PC-9 (cell line): Measurements from ENCODE around the gene ITGA8. TPM values are rescaled to one million over a fixed set of nuclear protein-coding genes. Genes with fewer than 3 reads are reported as not detected.

ENCODE experiments used
- BruUV-seq: library from RNA; stranded (reverse); fragments of 400-500 nt; replicated peaks from 2 replicates; lab custom pipeline; 2021; lab: Mats Ljungman, UMichigan
- CTCF ChIA-PET: fragments of 300-600 bp; sonication (Branson Sonifier 250); formaldehyde crosslinking; loops from one replicate; lab custom pipeline; 2022; ENCODE audit warnings: antibody characterized with exemption; lab: Charles Lee
- POLR2A ChIA-PET: fragments of 300-600 bp; sonication (Branson Sonifier 250); formaldehyde crosslinking; loops from one replicate; lab custom pipeline; 2022; ENCODE audit warnings: antibody characterized with exemption; ENCODE audit not compliant: unreplicated experiment; lab: Charles Lee
- DNase-seq, 2 experiments: peaks; one replicate each; pipeline versions ENCODE4 v3.0.0 to v3.0.0-alpha.2; 2015 to 2022; ENCODE audit warnings: mixed read lengths in 1 of 2
- H2AFZ ChIP-seq: fragments of 200-600 bp; sonication (generic); 2 replicates; pipeline ENCODE4 v1.8.1; 2017; ENCODE audit warnings: antibody characterized with exemption
- H3F3A ChIP-seq: fragments of 200-600 bp; sonication (generic); 2 replicates; pipeline ENCODE4 v1.8.1; 2017; ENCODE audit warnings: antibody characterized with exemption, mild to moderate bottlenecking, low read depth; ENCODE audit not compliant: insufficient read depth
- H3K27ac ChIP-seq: fragments of 200-600 bp; sonication (generic); 2 replicates; pipeline ENCODE4 v1.6.1; 2016; ENCODE audit warnings: mixed run types
- H3K27me3 ChIP-seq: fragments of 200-600 bp; sonication (generic); 2 replicates; pipeline ENCODE4 v1.6.1; 2016; ENCODE audit warnings: low read depth, mixed run types; ENCODE audit not compliant: insufficient read depth
- H3K36me3 ChIP-seq: fragments of 200-600 bp; sonication (generic); 2 replicates; pipeline ENCODE4 v1.6.1; 2016; ENCODE audit warnings: low read depth, mixed run types
- H3K4me1 ChIP-seq: fragments of 200-600 bp; sonication (generic); replicated peaks from 2 replicates; pipeline ENCODE4 v1.6.1; 2016; ENCODE audit warnings: mixed run types; ENCODE audit not compliant: insufficient read depth
- H3K4me2 ChIP-seq: fragments of 200-600 bp; sonication (generic); 2 replicates; pipeline ENCODE4 v1.6.1; 2017; ENCODE audit warnings: mixed run types
- H3K4me3 ChIP-seq: fragments of 200-600 bp; sonication (generic); 2 replicates; pipeline ENCODE4 v1.6.1; 2016; ENCODE audit warnings: mixed run types
- H3K79me2 ChIP-seq: fragments of 200-600 bp; sonication (generic); 2 replicates; pipeline ENCODE4 v1.6.1; 2017; ENCODE audit warnings: low read depth, mixed run types
- H3K9me2 ChIP-seq: fragments of 200-600 bp; sonication (generic); 2 replicates; pipeline ENCODE4 v1.8.1; 2017; ENCODE audit warnings: mild to moderate bottlenecking; ENCODE audit not compliant: insufficient read depth
- H3K9me3 ChIP-seq: fragments of 200-600 bp; sonication (generic); 2 replicates; pipeline ENCODE4 v1.8.1; 2016; ENCODE audit warnings: low read depth; ENCODE audit not compliant: insufficient read depth
- H4K20me1 ChIP-seq: fragments of 200-600 bp; sonication (generic); 2 replicates; pipeline ENCODE4 v1.8.1; 2017; ENCODE audit not compliant: insufficient read depth
- CTCF ChIP-seq: fragments of 200-600 bp; sonication (generic); conservative IDR thresholded peaks from 2 replicates; pipeline ENCODE4 v1.6.1; 2017; ENCODE audit warnings: mixed run types, antibody characterized with exemption, mild to moderate bottlenecking, moderate library complexity
- EZH2 ChIP-seq: fragments of 200-600 bp; sonication (generic); IDR thresholded peaks from 2 replicates; pipeline ENCODE4 v1.8.0; 2017; ENCODE audit warnings: antibody characterized with exemption, low read depth
- intact Hi-C: fragments of 100-400 bp; cut with micrococcal nuclease; formaldehyde crosslinking; loops from one replicate; pipeline ENCODE4 v1.10.0; 2022; ENCODE audit not compliant: unreplicated experiment
- total RNA-seq: library from RNA; stranded (reverse); gene quantifications from 2 replicates; pipeline ENCODE4 v1.2.3, GENCODE V29; 2021

Gene ITGA8
- total RNA-seq, 1 experiment from 2014 or later = not detected

GRCh38 chr10:15485684-15486316 is 233.9 kb downstream of the ITGA8 start:
- POLR2A ChIA-PET = no interaction called here
- TF ChIP-seq EZH2 (no peak), CTCF (no peak)
- CTCF ChIA-PET = no interaction called here

GRCh38 chr10:15485027-15485426 is 234.7 kb downstream of the ITGA8 start:
- no peak for DNase-seq
- BruUV-seq = no TSS peak
- H3K4me1 ChIP-seq = no peaks in the 10 kb centered on the region
- intact Hi-C loops = no loop called here
- ChIA-PET CTCF (no interaction called here), POLR2A (no interaction called here)
- no peak overlapping the region for H3K4me2 ChIP-seq
- no peak overlapping the region for H2AFZ ChIP-seq
- H3K9me3 ChIP-seq = no peaks in the 10 kb centered on the region
- no peaks in the 10 kb centered on the region for H3K79me2 ChIP-seq
- TF ChIP-seq EZH2 (no peak), CTCF (no peak)
- no peak overlapping the region for H3K27ac ChIP-seq
- H3K27me3 ChIP-seq = peaks cover 15% of the 10 kb centered on the region
- no peak overlapping the region for H3K4me3 ChIP-seq
- no peaks in the 10 kb centered on the region for H4K20me1 ChIP-seq
- no peaks in the 10 kb centered on the region for H3K9me2 ChIP-seq
- H3K36me3 ChIP-seq = no peaks in the 10 kb centered on the region
- H3F3A ChIP-seq = no peaks in the 10 kb centered on the region

More at GRCh38 chr10:15485684-15486316, 233.9 kb downstream of the ITGA8 start:
- Histone ChIP-seq H3K9me2 (no peaks in the 10 kb centered on the region), H3K79me2 (no peaks in the 10 kb centered on the region), H2AFZ (no peak overlapping the region), H3K27me3 (peaks cover 16% of the 10 kb centered on the region), H4K20me1 (no peaks in the 10 kb centered on the region), H3K36me3 (no peaks in the 10 kb centered on the region), H3K4me3 (no peak overlapping the region), H3K4me1 (no peaks in the 10 kb centered on the region), H3K27ac (no peak overlapping the region), H3F3A (no peaks in the 10 kb centered on the region), H3K9me3 (no peaks in the 10 kb centered on the region), H3K4me2 (no peak overlapping the region)
- BruUV-seq = no TSS peak
- intact Hi-C loops = no loop called here
- DNase-seq = no peak

GRCh38 chr10:15484128-15484527 is 235.6 kb downstream of the ITGA8 start:
- Histone ChIP-seq H4K20me1 (no peaks in the 10 kb centered on the region), H3K4me3 (no peak overlapping the region), H3F3A (no peaks in the 10 kb centered on the region), H2AFZ (no peak overlapping the region), H3K4me1 (no peaks in the 10 kb centered on the region), H3K27ac (no peak overlapping the region), H3K27me3 (peaks cover 20% of the 10 kb centered on the region), H3K4me2 (no peak overlapping the region), H3K36me3 (no peaks in the 10 kb centered on the region), H3K9me2 (no peaks in the 10 kb centered on the region), H3K79me2 (no peaks in the 10 kb centered on the region), H3K9me3 (no peaks in the 10 kb centered on the region)
- intact Hi-C loops = no loop called here
- ChIA-PET CTCF (no interaction called here), POLR2A (no interaction called here)
- TF ChIP-seq EZH2 = no peak
- TF ChIP-seq CTCF = no peak
- DNase-seq = no peak
- no TSS peak for BruUV-seq
